HepG2 (cell line): ENCODE results near the gene SLC30A4. TPM values are rescaled to one million over a fixed set of nuclear protein-coding genes. Genes with fewer than 3 reads are reported as not detected.

Experiments used
- ATAC-seq: fragments of 200-7000 bp; cut with Tn5 transposase; 3 replicates; pipeline ENCODE4 v1.9.1; 2020; ENCODE audit warnings: mild to moderate bottlenecking, moderate library complexity
- BruUV-seq: library from RNA; stranded (reverse); fragments of 400-500 nt; replicated peaks from 2 replicates; lab custom pipeline; 2021; lab: Mats Ljungman, UMichigan
- CTCF ChIA-PET: fragments of 300-600 bp; formaldehyde crosslinking; extraction: SDS; loops from one replicate; lab custom pipeline; 2021; ENCODE audit warnings: low total read pairs, inconsistent platforms, low intra/inter-chr PET ratio; lab: Yijun Ruan, JAX
- POLR2A ChIA-PET: fragments of 350-600 bp; sonication (Branson Sonifier 250); formaldehyde crosslinking; loops from one replicate; lab custom pipeline; 2020; ENCODE audit warnings: antibody characterized with exemption, inconsistent platforms; lab: Yijun Ruan, JAX
- DNase-seq: peaks from one replicate; pipeline ENCODE4 v3.0.0-alpha.2; 2015; ENCODE audit warnings: low spot score
- FAIRE-seq: peaks from 3 replicates; lab custom pipeline; 2011; peaks lifted over from hg19 to GRCh38; lab: Jason Lieb, UNC
- H2AFZ ChIP-seq: one replicate; pipeline ENCODE4 v1.6.1; 2011; ENCODE audit warnings: low read length, inconsistent platforms
- H3K27ac ChIP-seq: fragments of 300-600 bp; 3 replicates; pipeline ENCODE4 v1.8.0; 2011; ENCODE audit warnings: mixed run types, mild to moderate bottlenecking, mixed read lengths, low read length, inconsistent platforms; ENCODE audit not compliant: insufficient read depth; ENCODE audit errors: extremely low read length
- H3K27me3 ChIP-seq, 2 experiments: fragments of 200-600 bp in 1 of 2; 2 replicates in 1 of 2; 3 replicates in 1 of 2; pipeline versions ENCODE4 v1.6.0 to v1.8.0; 2011; ENCODE audit warnings: low read length in 2 of 2, mild to moderate bottlenecking in 2 of 2, moderate library complexity in 2 of 2, inconsistent platforms in 1 of 2; ENCODE audit not compliant: insufficient read depth in 2 of 2, control insufficient read depth in 1 of 2
- H3K36me3 ChIP-seq, 2 experiments: fragments of 200-600 bp in 1 of 2; replicated peaks in 1 of 2; 2 replicates in 1 of 2; 3 replicates in 1 of 2; pipeline versions ENCODE4 v1.5.1 to v1.8.0; 2011; ENCODE audit warnings: low read length in 2 of 2, inconsistent platforms in 1 of 2; ENCODE audit not compliant: insufficient read depth in 2 of 2, control insufficient read depth in 1 of 2
- H3K4me1 ChIP-seq: 2 replicates; pipeline ENCODE4 v1.5.1; 2012; ENCODE audit warnings: low read length, inconsistent platforms; ENCODE audit not compliant: insufficient read depth
- H3K4me2 ChIP-seq: 2 replicates; pipeline ENCODE4 v1.6.0; 2011; ENCODE audit warnings: low read depth, low read length, inconsistent platforms
- H3K4me3 ChIP-seq, 3 experiments: fragments of 200-600 bp in 1 of 3; sonication (generic), shearing (Covaris generic) in 1 of 3; replicated peaks in 1 of 3; 2 replicates each; pipeline ENCODE4 v1.5.1; 2011 to 2016; ENCODE audit warnings: low read length in 3 of 3, inconsistent platforms in 2 of 3, low read depth in 2 of 3, mild to moderate bottlenecking in 2 of 3, control low read depth in 1 of 3, mixed read lengths in 1 of 3; ENCODE audit not compliant: insufficient read depth in 1 of 3
- H3K79me2 ChIP-seq: one replicate; pipeline ENCODE4 v1.6.1; 2011; ENCODE audit warnings: low read length, inconsistent platforms; ENCODE audit not compliant: insufficient read depth
- H3K9ac ChIP-seq: 2 replicates; pipeline ENCODE4 v1.6.0; 2011; ENCODE audit warnings: mild to moderate bottlenecking, low read depth, low read length, inconsistent platforms; ENCODE audit not compliant: insufficient read depth
- H3K9me3 ChIP-seq: 2 replicates; pipeline ENCODE4 v1.5.1; 2012; ENCODE audit warnings: mild to moderate bottlenecking, low read length
- H4K20me1 ChIP-seq: 2 replicates; pipeline ENCODE4 v1.6.0; 2011; ENCODE audit warnings: inconsistent platforms, mild to moderate bottlenecking, low read length, moderate library complexity; ENCODE audit not compliant: insufficient read depth
- CSRNP1 ChIP-seq: sonication (generic); formaldehyde crosslinking; IDR thresholded peaks from 2 replicates; pipeline ENCODE4 v1.8.1; 2023; ENCODE audit warnings: mild to moderate bottlenecking, missing genetic modification reagents
- ELF1 ChIP-seq: sonication (generic); formaldehyde crosslinking; IDR thresholded peaks from 2 replicates; pipeline ENCODE4 v1.4.0; 2020; ENCODE audit warnings: missing genetic modification reagents
- HES4 ChIP-seq: sonication (generic); formaldehyde crosslinking; IDR thresholded peaks from 2 replicates; pipeline ENCODE4 v1.9.0; 2021; ENCODE audit warnings: mild to moderate bottlenecking, missing genetic modification reagents, borderline replicate concordance
- HNRNPL ChIP-seq: fragments of 200-400 bp; formaldehyde crosslinking; IDR thresholded peaks from 2 replicates; pipeline ENCODE4 v1.6.1; 2017; ENCODE audit warnings: mild to moderate bottlenecking, low read depth, low read length
- LCORL ChIP-seq, 2 experiments: fragments of 450-650 bp in 1 of 2; sonication (generic) in 1 of 2; formaldehyde crosslinking in 1 of 2; IDR thresholded peaks; 2 replicates each; pipeline versions ENCODE4 v1.5.0 to v1.6.1; 2017 to 2020; ENCODE audit warnings: antibody characterized with exemption in 1 of 2, missing genetic modification reagents in 1 of 2
- PRDM4 ChIP-seq: sonication (generic); formaldehyde crosslinking; IDR thresholded peaks from 2 replicates; pipeline ENCODE4 v1.9.0; 2021; ENCODE audit warnings: missing genetic modification reagents, borderline replicate concordance
- REXO4 ChIP-seq: sonication (generic); formaldehyde crosslinking; IDR thresholded peaks from 2 replicates; pipeline ENCODE4 v1.8.0; 2022; ENCODE audit warnings: missing genetic modification reagents, mild to moderate bottlenecking, borderline replicate concordance
- ZFAT ChIP-seq: sonication (generic); formaldehyde crosslinking; conservative IDR thresholded peaks from 2 replicates; pipeline ENCODE4 v1.8.1; 2023; ENCODE audit warnings: missing genetic modification reagents, inconsistent platforms
- ZNF17 ChIP-seq: sonication (generic); formaldehyde crosslinking; IDR thresholded peaks from 2 replicates; pipeline ENCODE4 v1.5.0; 2020; ENCODE audit warnings: mild to moderate bottlenecking, missing genetic modification reagents
- ZNF564 ChIP-seq: sonication (generic); formaldehyde crosslinking; IDR thresholded peaks from 2 replicates; pipeline ENCODE4 v1.8.1; 2023; ENCODE audit warnings: mild to moderate bottlenecking, missing genetic modification reagents
- ZNF800 ChIP-seq: sonication (generic); formaldehyde crosslinking; IDR thresholded peaks from 2 replicates; pipeline ENCODE4 v1.4.0; 2020; ENCODE audit warnings: missing genetic modification reagents
- WGBS: methylation state at CpG from one replicate; pipeline ENCODE4 v1.1.6; 2017; ENCODE audit warnings: low lambda C conversion rate; 5-methylcytosine and 5-hydroxymethylcytosine counted together
- in situ Hi-C: cut with HindIII; loops from 2 replicates; pipeline ENCODE4 v1.10.0; 2017; ENCODE audit warnings: low pct_unique_long_range_greater_than_20kb; ENCODE audit not compliant: extremely low pct_ligation_motif_present
- intact Hi-C: fragments of 100-400 bp; cut with micrococcal nuclease; formaldehyde crosslinking; loops from one replicate; pipeline ENCODE4 v1.10.0; 2022; ENCODE audit not compliant: unreplicated experiment
- polyA plus RNA-seq, 8 experiments: library from polyadenylated mRNA; depleted of rRNA in 3 of 8; stranded (reverse) in 7 of 8; unstranded in 1 of 8; fragments of >200 nt; fragmentation: Illumina TruSeq in 4 of 8; extraction: Trizol in 4 of 8; gene quantifications; 2 replicates each; pipeline versions ENCODE4 v1.2.1 to v1.2.3, GENCODE V29; 2011 to 2016; ENCODE audit warnings: low read depth in 4 of 8, missing spikeins in 1 of 8, mixed read lengths in 1 of 8; ENCODE audit not compliant: insufficient read depth in 1 of 8
- total RNA-seq, 5 experiments: library from RNA; depleted of rRNA; stranded (reverse); fragments of >200 nt; fragmentation: Illumina TruSeq; extraction: Trizol; gene quantifications; 2 replicates each; pipeline ENCODE4 v1.2.3, GENCODE V29; 2016; ENCODE audit warnings: low read depth in 1 of 5
- TF ChIP-seq, protein P1 (sequence below): sonication (generic); formaldehyde crosslinking; IDR thresholded peaks from 2 replicates; pipeline ENCODE4 v1.8.0; 2022; ENCODE audit warnings: missing genetic modification reagents, mild to moderate bottlenecking, borderline replicate concordance

Gene SLC30A4
- total and polyA plus RNA-seq, 2 of the 13 experiments (the other 11 are each of a cell fraction or from before 2014, with no cell fraction given): 0.01 to 0.04 TPM

GRCh38 chr15:45536934-45537333 is 14.4 kb upstream of the SLC30A4 start:
- no peak overlapping the region for H3K9ac ChIP-seq
- ATAC-seq (no peak), DNase-seq (no peak), FAIRE-seq (no peak)
- H3K9me3 ChIP-seq: no peaks in the 10 kb centered on the region
- WGBS: 5% methylated on average over 3 of the region's 3 CpGs
- intact Hi-C loops (no loop called here), in situ Hi-C loops (no loop called here)
- ChIA-PET POLR2A (no interaction called here), CTCF (no interaction called here)
- no peaks in the 10 kb centered on the region for H3K36me3 ChIP-seq
- peaks cover 0 to 25% of the 10 kb centered on the region in 2 experiments; a peak in 2 of 5 replicates for H3K27me3 ChIP-seq
- no peaks in the 10 kb centered on the region for H3K4me1 ChIP-seq
- no peak overlapping the region for H3K4me2 ChIP-seq
- TF ChIP-seq LCORL (IDR thresholded peaks at IDR 0.05): no peak
- no peak for TF ChIP-seq LCORL (CRISPR knock-in tag; IDR thresholded peaks at IDR 0.05)
- TF ChIP-seq HNRNPL: no peak
- no peak for TF ChIP-seq PRDM4 (CRISPR knock-in tag)
- TF ChIP-seq ZNF17: no peak
- TF ChIP-seq ZNF800 (CRISPR knock-in tag): no peak
- TF ChIP-seq ZNF564: no peak
- no peak for TF ChIP-seq HES4 (CRISPR knock-in tag)
- TF ChIP-seq REXO4 (CRISPR knock-in tag): no peak
- TF ChIP-seq CSRNP1 (CRISPR knock-in tag): no peak
- TF ChIP-seq ELF1: no peak
- TF ChIP-seq, protein P1, sequence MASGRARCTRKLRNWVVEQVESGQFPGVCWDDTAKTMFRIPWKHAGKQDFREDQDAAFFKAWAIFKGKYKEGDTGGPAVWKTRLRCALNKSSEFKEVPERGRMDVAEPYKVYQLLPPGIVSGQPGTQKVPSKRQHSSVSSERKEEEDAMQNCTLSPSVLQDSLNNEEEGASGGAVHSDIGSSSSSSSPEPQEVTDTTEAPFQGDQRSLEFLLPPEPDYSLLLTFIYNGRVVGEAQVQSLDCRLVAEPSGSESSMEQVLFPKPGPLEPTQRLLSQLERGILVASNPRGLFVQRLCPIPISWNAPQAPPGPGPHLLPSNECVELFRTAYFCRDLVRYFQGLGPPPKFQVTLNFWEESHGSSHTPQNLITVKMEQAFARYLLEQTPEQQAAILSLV (CRISPR knock-in tag): no peak
- TF ChIP-seq ZFAT (CRISPR knock-in tag): no peak
- H3K27ac ChIP-seq: no peak overlapping the region
- no peak overlapping the region for H3K4me3 ChIP-seq
- H2AFZ ChIP-seq: no peak overlapping the region
- BruUV-seq: no TSS peak
- no peaks in the 10 kb centered on the region for H3K79me2 ChIP-seq
- H4K20me1 ChIP-seq: no peaks in the 10 kb centered on the region
